Stimulated activated CD4-positive, alpha-beta T cell treated with anti-CD3 and anti-CD28 coated beads, Interleukin-1b, Interleukin-23, amount 100 ng/mL, for 4 hours (primary cell): ENCODE data around the gene TEAD1.

Source experiments
- DNase-seq, 2 donors: peaks; one replicate each; pipeline ENCODE4 v3.0.0-alpha.2; 2020; ENCODE audit warnings: low read depth in 2 of 2

The TEAD1 gene

GRCh38 chr11:12893787-12894672, 219.8 kb downstream of the TEAD1 start:
- DNase-seq: peak; percentile 19 to 35

GRCh38 chr11:12897390-12897789, 223.2 kb downstream of the TEAD1 start:
- DNase-seq: no peak

DNA sequence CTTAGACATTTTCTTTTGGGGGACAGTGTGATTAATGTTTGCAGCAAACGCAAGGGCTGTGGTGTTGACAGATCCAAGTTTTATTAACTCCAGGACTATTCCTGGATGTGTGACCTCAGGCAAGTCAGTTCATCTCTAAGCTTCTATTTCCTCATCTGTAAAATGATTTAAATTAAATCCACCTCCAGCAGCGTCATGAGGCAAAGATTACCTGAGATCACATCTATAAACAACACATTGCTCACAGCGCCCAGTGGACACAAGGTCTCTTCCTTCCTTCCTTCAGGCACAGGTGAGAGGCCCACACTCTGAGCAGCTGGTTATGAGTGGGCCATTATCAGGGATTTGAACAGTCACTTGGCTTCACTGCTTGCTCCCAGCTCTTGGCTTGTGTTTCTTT, 223.6 kb downstream of the TEAD1 start:
- DNase-seq: no peak

GRCh38 chr11:12900496-12900895, 226.3 kb downstream of the TEAD1 start:
- DNase-seq: no peak

DNA sequence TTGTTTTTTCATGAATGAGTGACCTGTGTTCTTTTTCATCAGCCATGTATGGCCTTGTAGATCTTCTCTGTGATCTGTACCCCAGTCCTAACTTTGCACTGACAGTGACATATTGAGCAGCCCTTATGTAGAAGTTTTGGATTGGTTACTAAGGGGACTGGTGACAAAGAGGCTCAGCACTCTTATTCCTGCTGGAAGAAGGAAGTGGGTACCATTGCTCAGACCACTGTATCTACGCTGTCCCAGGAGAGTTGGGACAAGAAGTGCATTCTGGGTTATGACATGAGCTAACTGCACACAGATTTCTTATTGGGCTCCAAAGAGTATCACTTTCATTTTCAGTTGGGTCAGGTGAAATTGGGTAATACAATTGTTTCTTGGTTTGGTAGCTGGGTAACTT, 227.1 kb downstream of the TEAD1 start:
- no peak for DNase-seq

DNA sequence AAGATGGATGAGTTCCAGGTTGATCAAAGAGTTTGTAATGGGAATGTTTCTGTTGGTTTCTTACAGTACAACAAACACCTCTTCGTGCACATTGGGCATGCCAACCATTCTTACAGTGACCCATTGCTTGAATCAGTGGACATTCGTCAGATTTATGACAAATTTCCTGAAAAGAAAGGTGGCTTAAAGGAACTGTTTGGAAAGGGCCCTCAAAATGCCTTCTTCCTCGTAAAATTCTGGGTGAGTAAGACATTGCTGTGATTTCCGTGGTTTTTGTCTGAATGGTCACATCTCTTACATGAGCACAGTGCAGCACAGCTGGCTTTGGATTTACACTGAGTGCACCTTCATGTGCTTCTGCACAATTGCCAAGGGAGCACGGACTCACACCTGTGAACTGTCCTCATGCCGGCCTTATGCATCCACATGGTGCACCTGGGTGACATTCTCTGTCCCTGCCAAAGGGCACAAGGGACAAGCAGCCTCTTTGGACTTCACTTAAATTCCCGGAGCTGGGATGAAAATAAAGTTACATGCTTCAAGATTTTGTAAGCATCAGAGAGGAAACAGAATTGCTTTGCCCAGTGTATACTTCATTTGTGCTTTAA, 227.8 kb downstream of the TEAD1 start:
- DNase-seq: no peak

DNA sequence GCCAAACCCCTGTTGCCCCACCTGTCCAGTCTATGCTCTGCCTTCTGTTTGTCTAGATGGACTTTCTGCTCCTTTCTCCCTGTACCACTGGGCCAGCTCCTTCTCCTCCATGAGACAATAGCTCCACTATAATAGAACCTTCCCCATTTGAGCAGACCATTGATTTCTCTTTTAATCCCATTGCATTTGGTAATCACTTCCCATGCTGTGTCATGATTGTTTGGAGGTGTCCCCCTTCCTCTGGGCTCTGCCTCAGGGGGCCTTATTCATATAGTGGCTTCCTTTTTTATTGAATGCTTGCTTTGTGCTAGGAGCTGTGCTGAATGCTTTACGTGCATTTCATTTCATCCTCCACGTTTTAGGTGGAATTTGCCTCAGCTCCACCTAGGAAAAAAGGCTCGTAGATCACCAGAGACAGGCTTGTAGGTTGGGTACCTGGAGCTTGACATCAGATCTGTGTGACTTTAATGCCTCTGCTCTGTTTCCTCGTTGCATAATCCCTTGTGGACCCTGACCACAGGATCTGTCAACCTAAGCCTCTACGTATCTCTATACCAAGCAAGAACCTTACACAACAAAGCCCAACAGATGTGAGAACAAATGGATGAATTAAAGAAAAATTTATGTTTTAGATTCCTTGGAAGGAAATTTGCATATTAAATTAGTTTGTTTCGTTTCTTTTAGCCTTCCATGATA, 228.7 kb downstream of the TEAD1 start:
- no peak for DNase-seq

DNA sequence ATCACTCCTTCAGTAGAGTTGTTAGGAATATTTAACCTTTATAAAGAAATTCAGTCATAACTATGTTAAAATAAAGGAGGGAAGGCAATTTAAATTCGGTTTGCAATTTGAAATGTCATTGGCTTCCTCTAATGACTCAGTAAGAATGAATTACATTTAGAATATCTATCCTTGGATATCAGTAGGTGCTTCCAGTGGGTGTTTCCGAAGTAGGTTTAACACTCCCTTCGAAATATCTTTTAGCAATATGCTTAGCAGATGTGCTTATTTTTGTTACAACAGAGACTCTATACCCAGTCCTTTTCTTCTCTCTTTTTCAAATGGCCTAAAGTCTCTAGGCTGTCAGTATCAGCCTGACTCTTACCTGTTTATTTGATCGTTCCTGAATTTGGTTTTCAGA, 231.2 kb downstream of the TEAD1 start:
- DNase-seq: no peak

- no peak for DNase-seq
These were observed 232.3 kb downstream of the TEAD1 start for GRCh38 chr11:12906501-12906900.

GRCh38 chr11:12909879-12910278, 235.7 kb downstream of the TEAD1 start:
- no peak for DNase-seq

GRCh38 chr11:12914400-12914912, 240.2 kb downstream of the TEAD1 start:
- DNase-seq: no peak

DNA sequence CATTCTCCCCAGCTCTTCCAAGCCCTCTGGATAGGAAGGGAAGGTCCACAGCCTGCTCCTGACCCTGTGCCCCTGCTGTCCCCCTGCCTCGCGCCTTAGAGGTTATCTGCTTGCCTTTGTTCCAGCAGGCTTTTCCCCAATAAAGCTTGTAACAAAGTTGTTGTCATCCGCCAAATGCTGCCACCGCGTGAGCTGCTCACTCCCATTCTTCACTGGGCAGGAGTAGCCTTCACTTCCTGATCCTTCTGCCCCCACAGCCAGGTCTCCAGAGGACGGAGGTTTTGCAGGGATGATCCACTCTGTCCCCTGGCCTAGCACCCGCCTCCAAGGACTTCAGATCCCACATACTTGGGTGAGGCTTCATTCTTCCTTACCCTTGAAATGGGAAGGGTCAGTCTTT, 240.9 kb downstream of the TEAD1 start:
- no peak for DNase-seq

GRCh38 chr11:12917822-12918221, 243.6 kb downstream of the TEAD1 start:
- DNase-seq: no peak

- no peak for DNase-seq
These were observed 244.4 kb downstream of the TEAD1 start for GRCh38 chr11:12918667-12919066.

DNA sequence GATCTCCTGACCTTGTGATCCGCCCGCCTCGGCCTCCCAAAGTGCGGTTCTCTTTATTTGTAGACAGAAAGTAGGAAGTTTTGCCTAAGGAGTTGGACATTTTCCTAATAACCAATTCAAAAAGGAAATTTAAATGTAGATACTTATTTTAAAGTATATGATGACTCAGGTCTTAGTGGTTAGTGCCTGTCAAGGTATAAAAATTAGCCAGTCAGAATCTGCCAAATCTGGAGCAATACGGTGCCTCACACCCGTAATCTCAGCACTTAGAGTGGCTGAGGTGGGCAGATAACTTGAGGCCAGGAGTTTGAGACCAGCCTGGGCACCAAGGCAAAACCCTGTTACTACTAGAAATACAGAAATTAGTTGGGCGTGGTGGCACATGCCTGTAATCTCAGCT, 248.2 kb downstream of the TEAD1 start:
- no peak for DNase-seq

- no peak for DNase-seq
These were observed 248.8 kb downstream of the TEAD1 start for GRCh38 chr11:12922980-12923507.

DNA sequence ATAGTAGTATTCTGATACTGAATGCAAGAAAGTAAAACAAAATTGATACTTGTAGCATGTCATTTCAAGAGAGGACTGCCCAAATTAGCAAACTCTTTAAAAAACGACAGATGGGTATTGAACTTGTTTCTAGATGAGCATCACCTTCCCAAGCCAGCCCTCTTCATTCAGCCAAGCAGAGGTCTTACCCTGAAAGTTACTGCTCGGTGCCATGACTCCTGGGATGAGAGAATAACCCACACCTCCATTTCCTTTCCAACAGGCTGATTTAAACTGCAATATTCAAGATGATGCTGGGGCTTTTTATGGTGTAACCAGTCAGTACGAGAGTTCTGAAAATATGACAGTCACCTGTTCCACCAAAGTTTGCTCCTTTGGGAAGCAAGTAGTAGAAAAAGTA, 250.4 kb downstream of the TEAD1 start:
- DNase-seq: no peak

DNA sequence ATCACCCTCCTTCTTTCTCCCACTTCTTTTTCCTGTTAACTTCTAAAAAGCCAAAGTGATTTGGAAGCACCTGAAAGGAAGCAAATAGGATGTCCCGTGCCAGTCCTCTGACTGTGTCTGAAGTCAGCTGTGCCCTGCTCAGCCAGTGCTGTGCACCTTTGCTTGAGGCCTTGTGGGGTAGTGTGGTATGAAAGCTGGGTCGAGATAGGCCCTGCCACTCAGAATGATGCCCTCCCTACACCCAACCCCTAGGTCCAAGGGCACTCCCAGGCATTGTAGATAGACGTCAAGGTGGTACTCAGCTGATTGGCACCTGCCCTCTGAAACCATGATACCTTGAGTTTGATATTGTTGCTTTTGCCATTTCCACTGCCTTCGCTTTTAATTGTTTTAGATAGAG, 251.3 kb downstream of the TEAD1 start:
- DNase-seq: no peak

GRCh38 chr11:12927221-12927620, 253.0 kb downstream of the TEAD1 start:
- DNase-seq: no peak

DNA sequence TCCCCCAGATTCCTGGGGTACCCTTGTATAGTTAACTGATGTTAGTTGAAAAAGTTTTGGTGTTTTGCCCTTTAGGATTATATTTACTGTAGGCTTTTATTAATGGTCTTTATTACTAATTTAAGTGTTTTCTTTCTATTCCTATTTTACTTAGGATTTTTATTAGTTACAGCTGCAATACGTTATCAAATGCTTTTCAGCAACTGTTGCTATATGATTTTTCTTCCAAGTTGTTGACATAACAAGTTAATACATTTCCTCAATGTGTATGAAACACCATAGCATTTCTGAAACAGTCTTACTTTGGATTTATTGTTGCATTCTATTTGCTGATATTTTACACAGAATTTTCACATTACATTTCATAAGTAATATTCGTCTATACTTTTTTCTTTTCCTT, 253.7 kb downstream of the TEAD1 start:
- DNase-seq: no peak

DNA sequence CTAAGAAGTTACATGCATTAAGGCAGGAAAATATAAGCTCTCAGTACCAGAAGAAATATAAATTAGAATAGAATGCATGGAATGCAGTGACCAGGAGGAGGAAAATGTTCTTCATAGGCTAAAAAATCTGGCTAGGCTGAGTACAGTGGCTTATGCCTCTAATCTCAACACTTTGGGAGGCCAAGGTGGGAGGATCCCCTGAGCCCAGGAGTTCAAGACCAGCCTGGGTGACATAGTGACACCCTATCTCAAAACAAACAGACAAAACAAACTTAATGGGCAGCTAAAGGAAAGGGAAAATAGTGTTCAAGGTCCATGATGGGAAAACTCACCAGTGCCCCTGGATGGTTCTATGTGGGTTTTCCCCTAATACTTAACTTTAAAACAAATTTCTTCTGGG, 256.6 kb downstream of the TEAD1 start:
- DNase-seq: no peak

- no peak for DNase-seq
These were observed 258.3 kb downstream of the TEAD1 start for GRCh38 chr11:12932485-12932884.
